Memory B cell (primary cell): ENCODE data around the gene MYO1C.
A peak's percentile ranks its signal among the peaks of the same experiment; 100 is the strongest.
"Not testable (repeated sequence)": the region's sequence is repeated elsewhere in the genome, so short reads cannot be mapped to it uniquely, and the experiment has no call there.

Experiments used
- ATAC-seq: fragments of 150-1000 bp; cut with Tn5 transposase; 2 replicates; pipeline ENCODE4 v1.10.0; 2021; ENCODE audit warnings: low read depth, mild to moderate bottlenecking, moderate library complexity
- DNase-seq, 2 donors: peaks; one replicate each; pipeline ENCODE4 v3.0.0; 2022; ENCODE audit warnings: low spot score in 2 of 2
- H3K27ac Mint-ChIP-seq: one replicate; pipeline ENCODE4 v1.8.0; 2022; ENCODE audit warnings: mild to moderate bottlenecking, moderate library complexity, mixed read lengths
- H3K27me3 Mint-ChIP-seq: one replicate; pipeline ENCODE4 v1.8.0; 2022; ENCODE audit warnings: mixed read lengths
- H3K36me3 Mint-ChIP-seq: one replicate; pipeline ENCODE4 v1.8.0; 2022; ENCODE audit warnings: mild to moderate bottlenecking, mixed read lengths
- H3K4me1 Mint-ChIP-seq: one replicate; pipeline ENCODE4 v1.8.0; 2022; ENCODE audit warnings: mixed read lengths
- H3K4me3 Mint-ChIP-seq: one replicate; pipeline ENCODE4 v1.8.0; 2022; ENCODE audit warnings: mild to moderate bottlenecking, moderate library complexity, mixed read lengths
- H3K9me3 Mint-ChIP-seq: one replicate; pipeline ENCODE4 v1.8.0; 2022; ENCODE audit warnings: mixed read lengths

Gene MYO1C, protein sequence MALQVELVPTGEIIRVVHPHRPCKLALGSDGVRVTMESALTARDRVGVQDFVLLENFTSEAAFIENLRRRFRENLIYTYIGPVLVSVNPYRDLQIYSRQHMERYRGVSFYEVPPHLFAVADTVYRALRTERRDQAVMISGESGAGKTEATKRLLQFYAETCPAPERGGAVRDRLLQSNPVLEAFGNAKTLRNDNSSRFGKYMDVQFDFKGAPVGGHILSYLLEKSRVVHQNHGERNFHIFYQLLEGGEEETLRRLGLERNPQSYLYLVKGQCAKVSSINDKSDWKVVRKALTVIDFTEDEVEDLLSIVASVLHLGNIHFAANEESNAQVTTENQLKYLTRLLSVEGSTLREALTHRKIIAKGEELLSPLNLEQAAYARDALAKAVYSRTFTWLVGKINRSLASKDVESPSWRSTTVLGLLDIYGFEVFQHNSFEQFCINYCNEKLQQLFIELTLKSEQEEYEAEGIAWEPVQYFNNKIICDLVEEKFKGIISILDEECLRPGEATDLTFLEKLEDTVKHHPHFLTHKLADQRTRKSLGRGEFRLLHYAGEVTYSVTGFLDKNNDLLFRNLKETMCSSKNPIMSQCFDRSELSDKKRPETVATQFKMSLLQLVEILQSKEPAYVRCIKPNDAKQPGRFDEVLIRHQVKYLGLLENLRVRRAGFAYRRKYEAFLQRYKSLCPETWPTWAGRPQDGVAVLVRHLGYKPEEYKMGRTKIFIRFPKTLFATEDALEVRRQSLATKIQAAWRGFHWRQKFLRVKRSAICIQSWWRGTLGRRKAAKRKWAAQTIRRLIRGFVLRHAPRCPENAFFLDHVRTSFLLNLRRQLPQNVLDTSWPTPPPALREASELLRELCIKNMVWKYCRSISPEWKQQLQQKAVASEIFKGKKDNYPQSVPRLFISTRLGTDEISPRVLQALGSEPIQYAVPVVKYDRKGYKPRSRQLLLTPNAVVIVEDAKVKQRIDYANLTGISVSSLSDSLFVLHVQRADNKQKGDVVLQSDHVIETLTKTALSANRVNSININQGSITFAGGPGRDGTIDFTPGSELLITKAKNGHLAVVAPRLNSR

DNA sequence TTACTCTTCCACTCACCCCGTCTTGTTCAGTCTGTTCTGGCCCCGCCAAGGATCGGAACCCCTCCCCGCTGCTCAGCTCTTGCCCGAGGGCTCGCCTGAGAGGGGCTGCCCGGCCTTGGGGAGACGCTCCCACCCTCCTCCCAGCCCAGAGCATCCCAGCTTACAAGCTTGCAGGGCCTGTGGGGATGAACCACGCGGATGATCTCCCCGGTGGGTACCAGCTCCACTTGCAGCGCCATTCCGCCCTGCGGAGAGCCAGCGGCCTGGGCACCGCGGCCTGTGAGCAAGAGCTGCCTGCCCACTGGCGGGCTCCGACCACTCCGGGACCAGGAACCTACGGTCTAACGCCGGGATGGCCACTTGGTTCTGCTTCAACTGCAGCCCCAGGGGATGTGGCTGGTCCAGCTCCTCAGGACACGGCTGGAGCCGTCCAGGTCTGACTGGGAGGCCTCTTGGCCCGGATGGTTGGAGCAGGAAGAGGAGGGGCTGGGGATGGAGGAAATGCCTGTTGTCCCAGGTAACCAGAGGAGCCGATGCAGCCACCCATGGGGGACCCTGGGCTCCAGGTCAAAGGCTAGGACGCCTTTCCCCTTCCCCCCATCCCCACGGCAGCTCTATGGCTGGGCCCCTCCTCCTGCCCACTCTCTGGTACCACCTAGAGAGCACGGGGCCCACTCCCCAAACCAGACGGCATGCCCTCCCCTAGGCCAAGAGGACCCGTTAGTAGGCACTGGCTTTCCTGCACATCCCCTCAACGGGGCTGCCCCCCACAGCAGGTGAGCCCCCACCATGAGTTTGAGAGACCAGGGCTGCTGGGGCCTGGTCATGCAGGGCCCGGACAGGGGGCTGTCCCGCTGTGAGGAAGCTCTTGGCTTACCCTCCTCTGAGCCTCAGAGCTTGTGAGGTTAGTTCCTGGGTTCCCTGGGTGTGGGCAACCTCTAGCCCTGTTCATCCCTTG lies at the start of gene MYO1C:
MYO1C (minus strand) TSS at position 438 of the 958 bp plus-strand sequence; CDS start at position 239, 199 bp downstream.
- DNase-seq = peak in 1 of 2 donors; percentile 41
- no peak for ATAC-seq
- peak within 1 kb of the TSS; percentile 91 for H3K4me3 Mint-ChIP-seq
- H3K9me3 Mint-ChIP-seq = no peaks in the 10 kb centered on the region
- no peaks in the 10 kb centered on the region for H3K27me3 Mint-ChIP-seq
- H3K36me3 Mint-ChIP-seq = no peaks in the 10 kb centered on the region
- peaks cover 20% of the 10 kb centered on the region for H3K4me1 Mint-ChIP-seq
- H3K27ac Mint-ChIP-seq = peak within 1 kb of the TSS; percentile 63

- Mint-ChIP-seq H3K9me3 (no peaks in the 10 kb centered on the region), H3K36me3 (peaks cover 27% of the 10 kb centered on the region), H3K4me3 (no peak overlapping the region), H3K27ac (no peak overlapping the region), H3K27me3 (no peaks in the 10 kb centered on the region), H3K4me1 (peaks cover 4% of the 10 kb centered on the region)
- ATAC-seq = no peak
- DNase-seq = no peak
Observed at GRCh38 chr17:1541367-1541904, 49.0 kb upstream of the MYO1C start.

GRCh38 chr17:1539811-1540210 lies 47.3 kb upstream of the MYO1C start:
- ATAC-seq = no peak
- DNase-seq = no peak
- Mint-ChIP-seq H3K27me3 (no peaks in the 10 kb centered on the region), H3K27ac (no peak overlapping the region), H3K36me3 (peaks cover 22% of the 10 kb centered on the region), H3K9me3 (no peaks in the 10 kb centered on the region), H3K4me3 (no peak overlapping the region), H3K4me1 (no peaks in the 10 kb centered on the region)

DNA sequence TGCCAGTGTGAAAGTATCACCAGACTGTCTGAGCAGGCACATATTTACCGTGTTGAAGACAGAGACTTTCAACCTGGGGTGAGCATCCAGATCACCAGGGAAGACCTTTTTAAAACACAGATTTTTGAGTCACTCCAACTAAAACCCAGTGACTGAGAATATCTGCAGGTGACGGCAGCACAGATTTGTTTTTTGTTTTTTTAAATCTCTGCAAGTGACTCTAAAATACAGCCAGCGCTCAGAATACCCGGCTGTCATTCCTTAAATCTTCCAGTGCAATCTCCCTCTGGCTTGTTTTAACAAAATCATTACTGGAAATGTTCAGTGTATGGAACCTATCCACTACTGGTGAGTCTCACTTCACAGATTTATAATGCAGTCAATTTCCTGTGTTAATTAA lies 43.3 kb upstream of the MYO1C start:
- Mint-ChIP-seq H3K4me3 (no peak overlapping the region), H3K36me3 (peaks cover 19% of the 10 kb centered on the region), H3K27ac (no peak overlapping the region), H3K27me3 (no peaks in the 10 kb centered on the region), H3K4me1 (peaks cover 9% of the 10 kb centered on the region), H3K9me3 (no peaks in the 10 kb centered on the region)
- ATAC-seq = no peak
- DNase-seq = no peak

DNA sequence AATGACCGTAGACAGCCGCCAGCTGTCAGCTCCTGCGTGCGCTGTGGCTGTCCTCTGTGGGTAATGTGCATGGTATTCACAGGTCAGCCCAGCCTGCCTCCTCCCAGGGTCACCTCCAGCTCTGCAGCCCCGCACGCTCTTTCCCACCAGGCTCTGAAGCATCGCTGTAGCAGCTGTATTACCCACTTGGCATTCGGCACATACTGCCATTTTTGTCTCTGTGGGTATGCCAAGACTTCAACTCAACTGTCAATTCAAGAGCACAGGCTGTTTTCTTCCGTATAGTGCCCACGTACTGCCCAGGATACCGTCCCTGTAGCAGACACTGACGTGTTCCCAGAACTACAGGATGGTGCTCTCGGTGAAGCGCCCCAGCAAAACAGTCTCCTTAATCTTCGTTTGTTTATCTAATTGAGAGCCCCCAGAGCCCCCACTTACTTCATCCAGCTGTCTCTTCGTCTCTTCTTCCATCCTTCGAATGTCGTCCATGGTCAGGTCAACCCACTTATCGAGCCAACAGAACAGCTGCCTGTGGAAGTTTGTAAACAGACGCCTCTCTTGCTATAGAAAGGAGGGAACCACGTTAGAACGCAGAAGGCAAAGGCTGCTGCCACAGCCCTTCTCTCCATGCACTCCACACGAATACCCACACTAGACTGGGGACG lies 41.3 kb upstream of the MYO1C start:
- H3K27ac Mint-ChIP-seq = no peak overlapping the region

GRCh38 chr17:1532836-1533602 lies 40.5 kb upstream of the MYO1C start:
- peaks cover 9% of the 10 kb centered on the region for H3K4me1 Mint-ChIP-seq
- no peak overlapping the region for H3K4me3 Mint-ChIP-seq
- H3K27me3 Mint-ChIP-seq = no peaks in the 10 kb centered on the region
- peaks cover 14% of the 10 kb centered on the region for H3K36me3 Mint-ChIP-seq
- no peaks in the 10 kb centered on the region for H3K9me3 Mint-ChIP-seq
- peak overlapping the region; percentile 32 for H3K27ac Mint-ChIP-seq
- peak; percentile 30 to 58 for DNase-seq
- ATAC-seq = peak; percentile 99

More for the DNA sequence above, 41.3 kb upstream of the MYO1C start:
- ATAC-seq (no peak), DNase-seq (no peak)
- no peaks in the 10 kb centered on the region for H3K9me3 Mint-ChIP-seq
- H3K4me1 Mint-ChIP-seq = peaks cover 9% of the 10 kb centered on the region
- no peak overlapping the region for H3K4me3 Mint-ChIP-seq
- peaks cover 16% of the 10 kb centered on the region for H3K36me3 Mint-ChIP-seq
- H3K27me3 Mint-ChIP-seq = no peaks in the 10 kb centered on the region

- DNase-seq (no peak), ATAC-seq (no peak)
- H3K27ac Mint-ChIP-seq = peak overlapping the region; percentile 12
- no peak overlapping the region for H3K4me3 Mint-ChIP-seq
- peaks cover 12% of the 10 kb centered on the region for H3K36me3 Mint-ChIP-seq
- peaks cover 9% of the 10 kb centered on the region for H3K4me1 Mint-ChIP-seq
- H3K9me3 Mint-ChIP-seq = no peaks in the 10 kb centered on the region
- no peaks in the 10 kb centered on the region for H3K27me3 Mint-ChIP-seq
Observed at GRCh38 chr17:1529863-1530262, 37.4 kb upstream of the MYO1C start.

DNA sequence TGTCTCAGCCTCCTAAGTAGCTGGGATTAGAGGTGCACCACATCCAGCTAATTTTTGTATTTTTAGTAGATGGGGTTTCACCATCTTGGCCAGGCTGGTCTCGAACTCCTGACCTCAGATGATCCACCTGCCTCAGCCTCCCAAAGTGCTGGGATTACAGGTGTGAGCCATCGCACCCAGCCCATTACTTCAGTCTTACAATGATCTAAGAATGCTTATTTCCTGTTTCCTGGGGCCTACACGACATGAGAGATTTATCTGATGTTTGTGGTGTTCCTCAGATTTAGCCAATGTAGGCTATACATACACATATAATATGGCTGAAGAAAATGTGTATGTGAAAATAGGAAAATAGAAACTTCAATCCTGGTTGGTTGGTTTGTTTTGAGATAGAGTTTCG lies 34.4 kb upstream of the MYO1C start:
- H3K4me3 Mint-ChIP-seq, H3K4me1 Mint-ChIP-seq, H3K9me3 Mint-ChIP-seq, H3K27ac Mint-ChIP-seq, H3K27me3 Mint-ChIP-seq, H3K36me3 Mint-ChIP-seq, DNase-seq, ATAC-seq: not testable (repeated sequence)

DNA sequence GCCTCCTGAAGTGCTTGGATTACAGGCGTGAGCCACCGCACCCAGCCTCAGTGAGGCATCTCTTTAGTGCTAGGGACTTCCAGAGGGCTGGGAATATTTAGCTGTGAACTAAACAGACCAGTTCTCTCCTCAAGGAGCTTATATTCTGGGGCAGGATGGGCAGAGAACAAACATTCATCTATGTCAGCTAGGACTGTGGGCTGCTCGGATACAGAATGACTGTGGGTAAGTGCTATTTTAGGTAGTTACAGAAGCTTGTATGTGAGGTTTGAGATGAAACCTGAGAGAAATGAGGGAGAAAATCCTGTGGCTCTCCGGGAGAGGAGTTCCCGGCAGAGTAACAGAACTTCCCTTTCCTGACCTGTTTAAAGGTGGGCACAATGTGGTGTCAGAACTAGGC lies 30.1 kb upstream of the MYO1C start:
- no peaks in the 10 kb centered on the region for H3K27me3 Mint-ChIP-seq
- no peak overlapping the region for H3K4me3 Mint-ChIP-seq
- H3K36me3 Mint-ChIP-seq = peaks cover 11% of the 10 kb centered on the region
- H3K27ac Mint-ChIP-seq = no peak overlapping the region
- ATAC-seq (no peak), DNase-seq (no peak)
- H3K9me3 Mint-ChIP-seq = no peaks in the 10 kb centered on the region
- no peaks in the 10 kb centered on the region for H3K4me1 Mint-ChIP-seq

DNA sequence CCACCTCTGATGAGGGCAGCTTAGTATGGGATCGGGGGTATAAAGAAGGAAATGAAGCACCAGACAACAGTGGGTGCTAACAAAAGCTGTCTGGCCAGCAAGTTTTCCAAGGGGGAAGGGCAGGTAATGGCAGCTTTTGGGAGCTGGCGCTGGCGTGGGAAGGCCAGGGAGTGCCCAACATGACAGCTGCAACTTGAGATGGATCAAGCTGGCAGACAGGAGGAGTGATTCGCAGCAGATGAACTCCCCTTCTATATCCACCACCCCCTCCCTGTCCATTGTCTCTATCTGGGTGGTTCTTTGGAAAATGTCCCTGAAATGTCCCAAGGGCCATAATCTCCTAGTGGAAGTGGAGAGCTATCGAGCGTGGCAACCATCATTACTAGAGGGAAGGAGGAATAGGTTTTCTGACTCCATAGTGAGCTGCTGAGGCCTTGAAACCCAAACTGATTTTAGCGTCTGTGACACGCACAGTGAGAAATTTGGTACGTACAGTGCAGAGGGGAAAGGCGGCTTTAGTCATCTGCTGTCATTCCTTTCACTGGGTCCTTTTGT lies 28.7 kb upstream of the MYO1C start:
- no peak overlapping the region for H3K4me3 Mint-ChIP-seq
- H3K27ac Mint-ChIP-seq = no peak overlapping the region
- no peaks in the 10 kb centered on the region for H3K4me1 Mint-ChIP-seq
- DNase-seq (no peak), ATAC-seq (no peak)
- peaks cover 11% of the 10 kb centered on the region for H3K36me3 Mint-ChIP-seq
- H3K9me3 Mint-ChIP-seq = no peaks in the 10 kb centered on the region
- H3K27me3 Mint-ChIP-seq = no peaks in the 10 kb centered on the region

GRCh38 chr17:1519678-1520077 lies 27.2 kb upstream of the MYO1C start:
- DNase-seq = no peak
- no peak overlapping the region for H3K27ac Mint-ChIP-seq

DNA sequence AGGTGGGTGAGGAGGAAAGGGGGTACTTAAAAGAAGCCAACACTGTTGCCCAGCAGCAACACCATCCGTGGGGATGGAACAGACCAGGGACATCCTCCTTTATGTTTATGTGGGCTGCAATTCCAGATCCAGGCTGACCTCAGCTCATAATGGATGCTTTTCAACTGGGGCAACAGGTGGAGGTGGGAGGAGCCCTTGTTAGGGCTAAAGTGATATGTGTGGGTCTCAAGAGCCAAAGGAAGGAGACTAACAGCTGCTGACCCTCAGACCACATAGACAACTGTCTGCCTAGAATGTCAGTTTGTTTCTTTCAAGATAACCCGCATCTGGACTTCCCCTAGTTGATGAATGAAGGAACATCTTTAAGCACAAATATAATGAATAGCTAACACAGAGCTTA lies 25.9 kb upstream of the MYO1C start:
- Mint-ChIP-seq H3K36me3 (peaks cover 9% of the 10 kb centered on the region), H3K27me3 (no peaks in the 10 kb centered on the region), H3K4me1 (peaks cover 10% of the 10 kb centered on the region), H3K27ac (peak overlapping the region; percentile 62), H3K9me3 (no peaks in the 10 kb centered on the region), H3K4me3 (peak overlapping the region; percentile 53)
- DNase-seq (no peak), ATAC-seq (no peak)

More at GRCh38 chr17:1519678-1520077, 27.2 kb upstream of the MYO1C start:
- H3K9me3 Mint-ChIP-seq = no peaks in the 10 kb centered on the region
- ATAC-seq = no peak
- H3K27me3 Mint-ChIP-seq = no peaks in the 10 kb centered on the region
- H3K4me3 Mint-ChIP-seq = no peak overlapping the region
- peaks cover 8% of the 10 kb centered on the region for H3K36me3 Mint-ChIP-seq
- peaks cover 8% of the 10 kb centered on the region for H3K4me1 Mint-ChIP-seq
